NCI-H82 treated with DMSO at 0.1 percent for 48 hours (cell line): ENCODE measurements around the gene TRIM64C.
"Not testable (repeated sequence)": the region's sequence is repeated elsewhere in the genome, so short reads cannot be mapped to it uniquely, and the experiment has no call there.

ENCODE experiments used
- DNase-seq: peaks from one replicate; lab custom pipeline; 2025; ENCODE audit not compliant: unreplicated experiment; lab: John Stamatoyannopoulos, UW

Gene TRIM64C

GRCh38 chr11:49059012-49059411 is at the start of gene TRIM64C:
TSS of gene TRIM64C (minus strand) at chr11:49059112. CDS start at chr11:49059112, 0 bp downstream.
- not testable (repeated sequence) for DNase-seq

- DNase-seq, result not testable (repeated sequence)
These were observed 43.4 kb upstream of the TRIM64C start for GRCh38 chr11:49102356-49102755.

- not testable (repeated sequence) for DNase-seq
These were observed 11.0 kb upstream of the TRIM64C start for GRCh38 chr11:49069897-49070296.

GRCh38 chr11:49049821-49050220 is 9.1 kb downstream of the TRIM64C start:
- DNase-seq, result not testable (repeated sequence)

GRCh38 chr11:49048229-49048628 is 10.7 kb downstream of the TRIM64C start:
- not testable (repeated sequence) for DNase-seq

GRCh38 chr11:49028523-49028922 is 30.4 kb downstream of the TRIM64C start, which contains the start of gene TRIM49B:
TSS of gene TRIM49B (plus strand) at chr11:49028823. CDS start at chr11:49031600, 2,777 bp downstream.
- DNase-seq, result not testable (repeated sequence)
